GM19099 (cell line): ENCODE measurements around the gene ZNHIT1.

Source experiments
- POLR2A ChIP-seq: IDR thresholded peaks from 3 replicates; pipeline ENCODE4 v1.6.1; 2011; ENCODE audit warnings: low read depth; ENCODE audit not compliant: insufficient read length; ENCODE audit errors: extremely low read depth

The ZNHIT1 gene

DNA sequence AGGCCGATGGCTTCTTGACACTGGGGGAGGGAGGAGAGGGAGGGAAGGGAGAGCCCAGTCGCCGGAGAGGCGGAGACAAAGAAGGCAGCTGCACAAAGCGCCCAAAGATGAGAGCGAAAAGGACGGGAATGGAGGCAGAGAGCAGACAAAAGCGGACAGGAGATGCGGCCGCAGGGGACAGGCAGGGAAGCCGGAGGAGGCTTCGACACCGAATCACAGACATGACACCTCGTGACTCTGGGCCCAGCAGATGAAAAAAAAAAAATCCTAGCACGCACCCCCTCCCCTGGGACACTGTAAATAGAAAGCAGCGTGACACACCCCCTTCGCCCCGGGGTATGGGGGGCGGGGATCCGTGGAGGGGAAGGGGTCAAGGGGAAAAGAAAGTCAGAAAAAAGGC is 38.8 kb upstream of the ZNHIT1 start:
- TF ChIP-seq POLR2A = no peak

DNA sequence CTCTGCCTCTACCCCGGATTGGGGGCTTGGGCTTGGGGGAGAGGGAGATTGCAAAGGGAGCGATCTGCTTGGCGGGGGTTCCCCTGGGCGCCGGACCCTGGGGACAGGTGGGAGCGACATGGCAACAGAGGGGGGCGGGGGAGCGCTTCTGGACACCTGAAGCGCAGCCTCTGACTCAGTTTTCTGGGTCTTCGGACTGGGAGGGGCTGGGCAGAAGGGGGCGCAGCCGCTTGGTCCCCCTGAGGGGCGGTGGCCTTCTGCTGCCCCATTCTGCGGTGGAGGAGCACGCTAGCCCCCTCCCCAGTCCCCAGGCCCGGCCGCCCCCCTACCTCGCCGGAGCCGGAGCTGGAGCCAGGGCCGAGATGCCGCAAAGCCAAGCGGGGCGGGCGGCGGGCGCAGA is 38.3 kb upstream of the ZNHIT1 start:
- TF ChIP-seq POLR2A = no peak

DNA sequence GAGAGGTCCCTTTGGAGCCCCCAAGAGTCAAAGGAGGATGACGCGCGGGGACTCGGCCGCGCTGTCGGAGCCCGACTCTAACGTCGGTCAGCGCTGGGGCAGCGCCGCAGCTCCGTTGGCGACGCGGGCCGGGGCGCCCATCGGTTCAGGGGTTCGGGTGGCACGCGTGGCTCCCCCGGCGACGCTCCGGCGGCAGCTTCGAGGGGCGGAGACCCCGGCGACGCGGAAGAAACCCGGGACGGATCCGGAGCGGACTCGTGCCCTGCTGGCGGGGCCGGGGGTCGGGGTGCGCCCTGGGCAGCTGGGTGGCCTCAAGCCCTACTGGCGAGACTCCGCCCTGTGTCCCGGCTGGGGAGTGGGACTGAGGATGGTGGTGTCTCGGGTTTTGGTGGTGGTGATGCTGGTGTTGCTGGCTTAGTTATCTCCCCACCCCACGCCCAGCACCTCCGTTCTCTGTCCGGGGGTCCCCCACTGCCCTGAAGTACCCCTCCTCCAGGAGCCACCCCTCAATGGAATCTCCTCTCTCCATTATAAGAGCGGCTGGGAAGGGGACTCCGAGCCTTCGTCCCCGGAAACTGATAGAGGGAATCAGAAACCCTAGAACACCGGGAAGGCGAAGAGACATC is 37.7 kb upstream of the ZNHIT1 start, which contains the start of gene NAT16:
TSS of gene NAT16 (minus strand) at position 164 of the 626 bp plus-strand sequence. CDS start 5,486 bp downstream, outside the sequence.
- no peak for TF ChIP-seq POLR2A

DNA sequence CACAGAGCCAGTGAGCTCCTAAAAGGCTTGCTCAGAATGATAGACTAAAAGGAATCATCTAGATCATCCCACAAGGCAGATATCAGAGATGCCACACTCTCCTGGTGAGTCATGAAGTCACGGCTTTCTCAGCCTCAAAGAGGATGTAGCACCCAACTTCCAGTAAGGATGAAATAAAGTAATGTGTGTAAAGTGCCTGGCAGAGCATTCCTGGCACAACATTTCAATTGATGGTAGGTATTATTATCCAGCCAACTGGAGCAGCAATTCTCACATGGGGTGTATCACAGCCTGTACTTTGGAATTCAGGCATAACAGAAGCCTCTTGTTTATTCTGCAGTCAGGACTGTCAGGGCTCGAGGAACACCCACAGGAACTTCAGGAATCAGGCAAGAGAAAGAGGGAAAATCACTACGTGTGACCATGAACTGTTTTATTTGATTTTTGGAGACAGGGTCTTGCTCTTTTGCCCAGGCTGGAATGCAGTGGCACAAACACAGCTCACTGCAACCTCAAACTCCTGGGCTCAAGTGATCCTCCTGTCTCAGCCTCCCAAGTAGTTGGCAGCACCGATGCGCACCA is 32.6 kb upstream of the ZNHIT1 start:
- TF ChIP-seq POLR2A = no peak

DNA sequence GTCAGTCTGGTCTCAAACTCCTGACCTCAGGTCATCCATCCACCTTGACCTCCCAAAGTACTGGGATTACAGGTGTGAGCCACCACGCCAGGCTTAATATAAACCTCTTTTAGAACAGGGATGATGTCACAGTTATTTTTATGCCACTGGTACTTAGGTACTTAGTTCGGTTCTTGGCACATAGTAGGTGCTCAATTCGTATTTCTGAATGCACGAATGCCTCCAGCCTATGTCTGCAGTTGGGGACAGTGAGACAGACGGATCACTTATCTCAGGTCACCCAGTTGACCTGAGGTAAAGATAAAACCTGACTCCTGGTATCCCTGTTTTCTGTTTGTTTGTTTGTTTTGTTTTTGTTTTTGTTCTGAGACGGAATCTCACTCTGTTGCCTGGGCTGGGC is 31.8 kb upstream of the ZNHIT1 start:
- no peak for TF ChIP-seq POLR2A

DNA sequence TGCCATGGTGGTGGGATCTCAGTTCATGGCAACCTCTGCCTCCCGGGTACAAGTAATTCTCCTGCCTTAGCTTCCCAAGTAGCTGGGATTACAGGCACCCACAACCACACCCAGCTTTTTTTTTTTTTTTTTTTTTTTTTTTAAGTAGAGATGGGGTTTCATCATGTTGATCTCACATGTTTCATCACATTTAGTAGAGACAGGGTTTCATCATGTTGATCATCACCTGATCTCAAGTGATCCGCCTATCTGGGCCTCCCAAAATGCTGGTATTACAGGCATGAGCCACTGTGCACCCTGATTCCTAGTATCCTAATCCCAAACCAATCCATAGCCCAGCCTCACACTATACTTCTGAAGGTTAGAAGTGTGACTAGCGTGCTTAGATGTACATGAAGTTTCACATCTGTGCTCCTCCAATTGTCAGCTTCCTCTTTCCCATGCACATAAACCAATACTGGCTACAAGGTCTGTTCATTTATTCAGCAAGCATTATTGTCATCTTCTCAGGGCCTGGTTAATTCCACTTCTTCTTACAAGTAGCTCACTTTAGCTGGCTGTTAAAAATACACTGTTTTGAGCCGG is 31.0 kb upstream of the ZNHIT1 start:
- no peak for TF ChIP-seq POLR2A

DNA sequence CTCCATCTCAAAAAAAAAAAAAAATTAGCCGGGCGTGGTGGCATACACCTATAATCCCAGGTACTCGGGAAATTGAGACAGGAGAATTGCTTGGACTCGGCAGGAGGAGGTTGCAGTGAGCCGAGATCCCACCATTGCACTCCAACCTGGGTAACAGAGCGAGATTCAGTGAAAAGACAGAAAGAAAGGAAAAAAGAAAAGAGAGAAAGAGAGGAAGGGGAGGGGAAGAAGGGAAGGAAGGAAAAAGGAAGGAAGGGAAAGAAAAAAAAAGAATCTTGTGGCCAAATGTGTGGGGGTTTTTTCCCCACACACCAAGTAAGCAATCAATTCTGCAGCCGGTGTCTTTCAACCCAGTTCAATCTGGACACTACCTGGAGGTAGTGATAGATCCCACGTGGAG is 28.9 kb upstream of the ZNHIT1 start:
- no peak for TF ChIP-seq POLR2A

DNA sequence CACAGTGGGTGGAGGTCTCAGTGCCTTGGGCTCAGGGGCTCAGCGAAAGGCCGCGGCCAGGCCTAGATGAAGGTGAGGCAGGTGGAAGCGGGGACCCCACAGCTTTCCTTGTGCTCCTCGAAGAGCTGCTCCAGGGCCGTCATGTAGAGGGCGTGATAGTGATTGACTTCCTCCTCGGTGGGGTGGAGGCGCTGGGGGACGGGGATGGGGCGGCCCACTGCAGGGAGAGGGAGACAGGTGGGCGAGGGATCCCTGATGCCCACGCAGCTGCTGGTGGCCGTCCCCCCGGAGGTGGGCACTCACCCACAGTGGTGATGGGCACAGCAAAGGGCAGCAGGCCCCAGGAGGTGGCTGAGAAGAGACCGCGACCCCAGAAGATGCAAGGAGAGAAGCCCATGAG is 22.1 kb upstream of the ZNHIT1 start:
- TF ChIP-seq POLR2A = no peak

DNA sequence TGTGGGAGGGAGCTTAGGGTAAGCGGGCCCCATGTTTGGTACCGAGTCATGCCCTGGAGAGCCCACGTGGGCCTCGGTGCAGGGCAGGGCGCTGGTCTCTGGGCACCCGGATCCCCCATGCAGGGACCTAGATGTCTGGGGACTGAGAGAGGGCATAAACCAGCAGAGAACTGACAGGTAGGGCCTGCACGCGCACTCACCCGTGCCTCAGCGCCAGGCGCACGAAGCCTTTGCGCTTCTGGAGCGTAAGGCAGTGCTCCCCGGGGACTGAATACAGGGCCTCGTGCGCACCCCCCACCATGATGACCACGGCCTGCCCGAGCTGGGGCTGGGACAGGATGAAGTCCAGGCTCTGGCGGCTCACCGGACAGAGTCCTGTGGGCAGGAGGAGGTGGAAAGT is 20.0 kb upstream of the ZNHIT1 start:
- no peak for TF ChIP-seq POLR2A

DNA sequence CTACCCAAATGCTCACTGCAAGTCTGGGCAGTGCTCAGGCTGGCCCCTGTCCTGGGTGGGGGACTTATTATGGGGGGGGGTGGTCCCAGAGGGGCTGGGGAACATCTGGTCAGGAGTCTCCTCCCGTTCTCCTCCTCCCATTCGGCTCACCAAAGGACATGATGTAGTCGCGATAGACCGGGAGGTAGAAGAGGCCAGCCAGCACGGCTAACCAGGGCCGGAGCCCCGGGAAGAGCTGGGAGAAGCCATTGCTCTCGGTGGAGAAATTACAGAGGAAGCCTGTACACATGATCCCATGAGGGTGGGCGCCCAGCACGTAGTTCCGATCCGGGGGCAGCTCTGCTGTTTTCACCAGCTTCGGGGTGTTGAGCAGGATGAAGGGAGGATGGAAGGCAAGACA is 19.5 kb upstream of the ZNHIT1 start:
- no peak for TF ChIP-seq POLR2A

DNA sequence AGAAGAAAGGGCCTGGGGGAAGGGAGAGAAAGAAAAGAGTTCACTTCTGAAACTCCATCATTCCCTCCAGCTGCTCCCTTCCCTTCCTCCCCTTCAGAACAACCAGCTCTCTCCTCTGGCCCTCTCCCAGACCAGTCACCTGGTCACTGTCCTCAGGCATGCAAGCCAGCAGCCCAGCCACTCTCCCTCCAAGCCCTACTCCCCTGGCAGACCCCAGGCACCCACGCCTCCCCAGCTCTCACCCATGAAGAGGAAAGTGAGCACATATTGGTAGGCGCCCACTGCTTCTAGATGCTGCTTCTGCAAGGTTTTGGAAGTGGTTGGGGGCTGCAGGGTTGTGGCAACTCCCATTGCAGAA is 17.5 kb upstream of the ZNHIT1 start:
- TF ChIP-seq POLR2A = no peak

DNA sequence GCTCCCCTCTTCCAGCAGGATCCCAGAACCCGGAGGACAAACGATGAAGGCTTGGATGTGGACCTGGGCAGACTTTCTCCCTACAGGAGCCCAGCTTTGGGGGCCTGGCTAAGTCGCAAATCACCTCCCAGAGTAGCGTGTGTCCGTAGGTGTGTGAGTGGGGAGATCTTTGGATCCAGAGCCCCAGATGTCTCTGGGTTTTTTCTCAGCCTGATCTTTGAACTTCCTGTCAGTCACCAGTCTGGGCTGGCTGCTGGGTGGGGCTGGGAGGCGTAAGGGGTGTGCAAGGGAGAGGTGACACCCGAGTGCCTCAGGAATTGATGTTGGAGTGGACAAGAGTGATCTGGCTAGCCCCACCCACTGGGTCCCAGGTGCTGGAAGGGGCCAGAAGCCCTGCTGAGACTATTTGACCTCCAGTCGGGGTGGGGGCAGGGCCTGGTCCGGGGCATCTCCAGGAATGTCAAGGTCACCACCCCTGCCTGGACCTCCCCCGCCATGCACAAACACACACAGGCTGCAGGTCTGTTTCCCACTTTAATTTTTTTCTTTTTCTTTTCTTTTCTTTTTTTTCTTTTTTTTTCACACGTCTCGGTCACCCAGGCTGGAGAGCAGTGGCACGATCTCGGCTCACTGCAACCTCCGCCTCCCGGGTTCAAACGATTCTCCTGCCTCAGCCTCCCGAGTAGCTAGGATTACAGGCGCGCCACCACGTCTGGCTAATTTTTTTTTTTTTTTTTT is 16.9 kb upstream of the ZNHIT1 start, which contains the start of gene MOGAT3:
TSS of gene MOGAT3 (minus strand) at position 175 of the 738 bp plus-strand sequence. CDS start 182 bp downstream, outside the sequence.
- TF ChIP-seq POLR2A = no peak

DNA sequence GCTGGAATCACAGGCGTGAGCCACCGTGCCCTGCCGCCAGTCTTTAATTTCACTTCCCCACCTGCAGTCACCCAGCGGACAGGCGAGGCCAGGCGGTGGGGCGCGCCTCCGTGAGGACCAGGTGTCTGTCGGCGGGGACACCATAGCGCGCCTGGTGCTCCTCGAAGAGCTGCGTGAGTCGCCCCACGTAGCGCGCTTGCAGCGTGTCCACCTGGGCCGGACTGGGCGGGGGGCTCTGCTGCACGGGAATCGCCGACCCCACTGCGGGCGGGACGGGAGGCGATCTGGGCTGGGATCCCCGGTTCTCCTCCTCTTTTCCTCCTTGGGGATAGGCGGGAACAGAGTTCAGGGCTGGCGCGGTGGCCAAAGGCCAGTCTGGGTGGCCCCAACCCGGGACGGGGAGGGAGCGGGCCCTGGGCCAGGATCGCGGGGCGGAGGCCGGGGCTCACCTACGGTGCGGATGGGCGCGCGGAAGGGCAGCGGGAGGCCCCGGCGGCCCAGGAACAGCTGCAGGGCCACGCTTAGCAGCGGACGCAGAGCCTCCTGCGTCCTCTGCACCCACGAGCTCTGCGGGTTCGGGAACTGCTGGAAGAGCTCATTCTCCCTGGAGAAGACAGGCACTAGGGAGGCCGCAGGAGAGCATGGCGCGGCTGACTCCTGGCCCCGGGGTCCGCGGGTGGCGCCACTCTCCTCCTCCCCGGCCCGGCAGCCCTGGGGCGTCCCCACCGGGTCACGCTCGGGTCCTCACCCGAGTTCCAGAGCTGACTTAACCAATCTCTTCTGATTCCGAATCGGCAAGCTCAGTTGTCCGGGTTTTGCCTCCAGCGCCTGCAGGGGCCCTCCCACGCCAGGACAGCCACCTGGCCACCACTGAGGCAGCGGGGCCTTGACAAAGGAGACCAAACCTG is 16.0 kb upstream of the ZNHIT1 start:
- no peak for TF ChIP-seq POLR2A

DNA sequence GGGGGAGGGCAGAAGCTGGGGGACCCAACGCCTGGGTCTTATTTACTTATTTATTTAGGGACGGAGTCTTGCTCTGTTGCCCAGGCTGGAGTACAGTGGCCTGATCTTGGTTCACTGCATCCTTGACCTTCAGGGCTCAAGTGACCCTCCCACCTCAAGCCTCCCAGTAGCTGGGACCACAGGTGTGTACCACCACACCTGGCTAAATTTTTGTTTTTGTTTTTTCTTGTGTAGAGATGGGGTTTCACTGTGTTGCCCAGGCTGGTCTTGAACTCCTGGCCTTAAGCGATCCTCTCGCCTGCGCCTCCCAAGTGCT is 15.4 kb upstream of the ZNHIT1 start:
- TF ChIP-seq POLR2A = no peak
